Ovary (tissue), 3 donors: ENCODE results near the gene PYDC2.

ENCODE experiments used
- POLR2A ChIP-seq: fragments of 450-650 bp; IDR thresholded peaks from one replicate; pipeline ENCODE4 v1.6.1; 2017; ENCODE audit warnings: antibody characterized with exemption, mild to moderate bottlenecking, moderate library complexity
- TF ChIP-seq, protein P1 (sequence below), 3 donors: fragments of 450-650 bp in 2 of 3; fragments of 200-600 bp in 1 of 3; IDR thresholded peaks; one replicate each; pipeline versions ENCODE4 v1.5.1 to v1.8.0; 2016 to 2022; ENCODE audit warnings: antibody characterized with exemption in 3 of 3, mild to moderate bottlenecking in 1 of 3
- donor health status: DM: no; HTN: no; CAD: no.

GRCh38 chr3:191441687-191442086 lies 19.3 kb upstream of the PYDC2 start:
- TF ChIP-seq, protein P1, sequence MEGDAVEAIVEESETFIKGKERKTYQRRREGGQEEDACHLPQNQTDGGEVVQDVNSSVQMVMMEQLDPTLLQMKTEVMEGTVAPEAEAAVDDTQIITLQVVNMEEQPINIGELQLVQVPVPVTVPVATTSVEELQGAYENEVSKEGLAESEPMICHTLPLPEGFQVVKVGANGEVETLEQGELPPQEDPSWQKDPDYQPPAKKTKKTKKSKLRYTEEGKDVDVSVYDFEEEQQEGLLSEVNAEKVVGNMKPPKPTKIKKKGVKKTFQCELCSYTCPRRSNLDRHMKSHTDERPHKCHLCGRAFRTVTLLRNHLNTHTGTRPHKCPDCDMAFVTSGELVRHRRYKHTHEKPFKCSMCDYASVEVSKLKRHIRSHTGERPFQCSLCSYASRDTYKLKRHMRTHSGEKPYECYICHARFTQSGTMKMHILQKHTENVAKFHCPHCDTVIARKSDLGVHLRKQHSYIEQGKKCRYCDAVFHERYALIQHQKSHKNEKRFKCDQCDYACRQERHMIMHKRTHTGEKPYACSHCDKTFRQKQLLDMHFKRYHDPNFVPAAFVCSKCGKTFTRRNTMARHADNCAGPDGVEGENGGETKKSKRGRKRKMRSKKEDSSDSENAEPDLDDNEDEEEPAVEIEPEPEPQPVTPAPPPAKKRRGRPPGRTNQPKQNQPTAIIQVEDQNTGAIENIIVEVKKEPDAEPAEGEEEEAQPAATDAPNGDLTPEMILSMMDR (IDR thresholded peaks at IDR 0.05), result no peak
- TF ChIP-seq POLR2A, result no peak
